Activated T-helper 2 cell treated with anti-CD3 and anti-CD28 coated beads, Interferon-gamma antibody, Interleukin-2, Interleukin-4, amounts not matched to agents 10 μg/mL and 5 μg/mL and 100 μg/mL, durations not matched to agents 14 hours and 24 hours and 36 hours (primary cell): ENCODE data around the gene PRKX. TPM values are rescaled to one million over a fixed set of nuclear protein-coding genes. Genes with fewer than 3 reads are reported as not detected.
A peak's percentile ranks its signal among the peaks of the same experiment; 100 is the strongest.
"Not testable (repeated sequence)": the region's sequence is repeated elsewhere in the genome, so short reads cannot be mapped to it uniquely, and the experiment has no call there.

Source experiments
- DNase-seq: peaks from one replicate; pipeline ENCODE4 v3.0.0; 2021; ENCODE audit warnings: low spot score
- H3K27ac Mint-ChIP-seq: one replicate; pipeline ENCODE4 v1.8.0; 2021; ENCODE audit warnings: mixed read lengths
- H3K27me3 Mint-ChIP-seq: one replicate; pipeline ENCODE4 v1.8.0; 2021; ENCODE audit warnings: low read depth, mixed read lengths
- H3K36me3 Mint-ChIP-seq: one replicate; pipeline ENCODE4 v1.8.0; 2021; ENCODE audit warnings: low read depth, mixed read lengths
- H3K4me1 Mint-ChIP-seq: one replicate; pipeline ENCODE4 v1.8.0; 2021; ENCODE audit warnings: low read depth, mixed read lengths
- H3K4me3 Mint-ChIP-seq: one replicate; pipeline ENCODE4 v1.8.0; 2021; ENCODE audit warnings: low read depth, mild to moderate bottlenecking, moderate library complexity, mixed read lengths
- H3K9me3 Mint-ChIP-seq: one replicate; pipeline ENCODE4 v1.8.0; 2021; ENCODE audit warnings: mixed read lengths
- intact Hi-C: fragments of 100-400 bp; cut with micrococcal nuclease; formaldehyde crosslinking; loops from one replicate; pipeline ENCODE4 v1.15.1; 2023
- total RNA-seq: library from RNA; stranded (reverse); gene quantifications from 2 replicates; pipeline ENCODE4 v1.2.3, GENCODE V29; 2022

Gene PRKX
- total RNA-seq, 1 donor from 2014 or later, result 116 TPM

GRCh38 chrX:3702095-3702494, 11.4 kb downstream of the PRKX start:
- H3K4me3 Mint-ChIP-seq, DNase-seq, H3K27me3 Mint-ChIP-seq, H3K9me3 Mint-ChIP-seq: not testable (repeated sequence)
- peaks cover 50% of the 10 kb centered on the region for H3K4me1 Mint-ChIP-seq
- intact Hi-C loops, result loop anchor here (5.0 kb wide), 1 partner anchor 35 kb away; no protein-coding TSS in a partner anchor
- peak overlapping the region; percentile 57 for H3K27ac Mint-ChIP-seq
- peaks cover 71% of the 10 kb centered on the region for H3K36me3 Mint-ChIP-seq

- Mint-ChIP-seq H3K4me3 (peak overlapping the region; percentile 42), H3K4me1 (peaks cover 44% of the 10 kb centered on the region), H3K36me3 (peaks cover 65% of the 10 kb centered on the region), H3K27ac (peak overlapping the region; percentile 63)
- intact Hi-C loops, result loop anchor here (5.0 kb wide), 1 partner anchor 36 kb away; no protein-coding TSS in a partner anchor
- H3K27me3 Mint-ChIP-seq, H3K9me3 Mint-ChIP-seq, DNase-seq: not testable (repeated sequence)
Measured at GRCh38 chrX:3701445-3701928, 12.0 kb downstream of the PRKX start.

GRCh38 chrX:3699821-3700381, 13.5 kb downstream of the PRKX start:
- H3K27ac Mint-ChIP-seq, result peak overlapping the region; percentile 84
- H3K4me3 Mint-ChIP-seq, result peak overlapping the region; percentile 77
- H3K27me3 Mint-ChIP-seq, result no peaks in the 10 kb centered on the region
- no peaks in the 10 kb centered on the region for H3K9me3 Mint-ChIP-seq
- peaks cover 62% of the 10 kb centered on the region for H3K36me3 Mint-ChIP-seq
- DNase-seq, result no peak
- peaks cover 53% of the 10 kb centered on the region for H3K4me1 Mint-ChIP-seq
- intact Hi-C loops, result loop anchor here (5.0 kb wide), 1 partner anchor 37 kb away; no protein-coding TSS in a partner anchor

DNA sequence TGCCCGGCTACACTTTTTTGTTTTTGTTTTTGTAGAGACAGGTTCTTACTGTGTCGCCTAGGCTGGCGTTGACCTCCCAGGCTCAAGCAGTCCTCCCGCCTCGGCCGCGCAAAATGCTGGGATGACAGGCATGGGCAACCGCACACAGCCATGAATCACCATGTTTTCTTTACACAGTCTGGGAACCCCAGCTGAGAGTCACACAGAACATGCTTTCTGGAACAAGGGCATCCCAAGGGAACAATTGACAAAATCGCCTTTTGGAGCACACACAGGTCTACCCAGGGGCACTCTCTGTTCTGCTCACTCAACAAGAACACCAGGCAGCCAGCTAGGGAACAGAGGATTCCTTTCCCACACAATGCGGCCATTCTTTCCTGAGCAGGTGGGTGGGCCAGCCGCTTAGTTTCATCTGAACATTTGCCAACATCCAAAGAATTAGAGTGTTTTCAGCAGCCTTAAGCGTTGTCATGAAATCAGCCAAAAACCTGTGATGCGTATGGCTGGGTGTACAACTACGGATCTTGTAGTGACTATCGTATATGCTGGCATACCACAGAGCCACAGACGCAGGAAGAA, 15.7 kb downstream of the PRKX start:
- no peak for DNase-seq
- intact Hi-C loops, result no loop called here
- Mint-ChIP-seq H3K4me1 (peaks cover 53% of the 10 kb centered on the region), H3K9me3 (no peaks in the 10 kb centered on the region), H3K4me3 (no peak overlapping the region), H3K27me3 (no peaks in the 10 kb centered on the region), H3K36me3 (peaks cover 52% of the 10 kb centered on the region), H3K27ac (peak overlapping the region; percentile 55)

GRCh38 chrX:3697220-3697684, 16.2 kb downstream of the PRKX start:
- Mint-ChIP-seq H3K27me3 (no peaks in the 10 kb centered on the region), H3K4me1 (peaks cover 52% of the 10 kb centered on the region), H3K27ac (peak overlapping the region; percentile 55), H3K9me3 (no peaks in the 10 kb centered on the region), H3K36me3 (peaks cover 51% of the 10 kb centered on the region), H3K4me3 (no peak overlapping the region)
- intact Hi-C loops, result no loop called here
- DNase-seq, result no peak

- H3K27ac Mint-ChIP-seq, result peak overlapping the region; percentile 56
- intact Hi-C loops, result no loop called here
- no peak for DNase-seq
- no peaks in the 10 kb centered on the region for H3K27me3 Mint-ChIP-seq
- peaks cover 45% of the 10 kb centered on the region for H3K36me3 Mint-ChIP-seq
- no peaks in the 10 kb centered on the region for H3K9me3 Mint-ChIP-seq
- H3K4me1 Mint-ChIP-seq, result peaks cover 43% of the 10 kb centered on the region
- H3K4me3 Mint-ChIP-seq, result no peak overlapping the region
Measured at GRCh38 chrX:3695536-3695935, 17.9 kb downstream of the PRKX start.

DNA sequence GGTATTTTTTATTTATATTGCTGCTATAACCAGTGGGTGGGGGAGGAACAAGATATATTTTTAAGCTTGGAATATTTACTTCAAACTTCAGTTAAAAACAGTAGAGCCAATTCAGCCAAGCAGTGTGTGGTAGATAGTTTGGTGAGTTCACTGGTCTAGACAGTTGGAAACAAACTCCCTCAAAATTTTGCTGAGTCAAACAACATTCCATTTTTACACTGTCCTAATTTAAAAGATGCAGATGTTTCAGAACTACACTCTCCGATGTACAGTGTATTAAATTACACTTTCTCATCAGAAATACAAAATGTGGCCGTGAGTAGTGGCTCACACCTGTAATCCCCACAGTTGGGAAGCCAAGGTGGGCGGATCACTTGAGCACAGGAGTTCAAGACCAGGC, 23.3 kb downstream of the PRKX start:
- Mint-ChIP-seq H3K9me3 (no peaks in the 10 kb centered on the region), H3K27me3 (no peaks in the 10 kb centered on the region), H3K27ac (no peak overlapping the region), H3K36me3 (peaks cover 19% of the 10 kb centered on the region), H3K4me1 (peaks cover 21% of the 10 kb centered on the region), H3K4me3 (no peak overlapping the region)
- no peak for DNase-seq
- intact Hi-C loops, result no loop called here

- H3K36me3 Mint-ChIP-seq, H3K9me3 Mint-ChIP-seq, H3K27ac Mint-ChIP-seq, H3K27me3 Mint-ChIP-seq, DNase-seq, H3K4me3 Mint-ChIP-seq, intact Hi-C loops: not testable (repeated sequence)
- peaks cover 15% of the 10 kb centered on the region for H3K4me1 Mint-ChIP-seq
Measured at GRCh38 chrX:3683236-3683635, 30.2 kb downstream of the PRKX start.

- H3K27ac Mint-ChIP-seq, result no peak overlapping the region
- peaks cover 19% of the 10 kb centered on the region for H3K36me3 Mint-ChIP-seq
- H3K9me3 Mint-ChIP-seq, result no peaks in the 10 kb centered on the region
- H3K27me3 Mint-ChIP-seq, result no peaks in the 10 kb centered on the region
- DNase-seq, result no peak
- intact Hi-C loops, result no loop called here
- H3K4me3 Mint-ChIP-seq, result no peak overlapping the region
- peaks cover 23% of the 10 kb centered on the region for H3K4me1 Mint-ChIP-seq
Measured at GRCh38 chrX:3680459-3680858, 33.0 kb downstream of the PRKX start.

- Mint-ChIP-seq H3K4me1 (peaks cover 19% of the 10 kb centered on the region), H3K27me3 (no peaks in the 10 kb centered on the region), H3K36me3 (peaks cover 22% of the 10 kb centered on the region), H3K27ac (no peak overlapping the region), H3K4me3 (no peak overlapping the region), H3K9me3 (no peaks in the 10 kb centered on the region)
- DNase-seq, result no peak
- intact Hi-C loops, result no loop called here
Measured at GRCh38 chrX:3679669-3680068, 33.8 kb downstream of the PRKX start.

DNA sequence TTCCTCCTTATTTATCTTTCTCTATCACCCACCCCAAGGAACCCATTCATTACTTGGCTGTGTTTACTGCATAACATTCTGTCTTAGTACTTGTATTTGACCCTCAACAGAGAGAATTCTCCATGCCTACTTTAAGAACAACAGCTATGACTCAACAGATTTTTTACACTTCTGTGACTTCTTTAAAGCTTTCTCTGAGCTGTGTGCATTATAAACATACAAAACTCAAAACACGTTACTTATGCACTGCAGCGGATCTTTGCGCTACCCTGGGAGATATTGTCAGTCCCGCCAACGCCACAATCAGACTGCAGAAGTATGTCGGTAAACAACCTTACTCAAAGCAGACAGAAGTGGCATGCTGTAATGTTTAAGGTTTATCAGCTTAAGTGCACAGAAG, 35.1 kb downstream of the PRKX start:
- Mint-ChIP-seq H3K4me3 (no peak overlapping the region), H3K27ac (no peak overlapping the region), H3K9me3 (no peaks in the 10 kb centered on the region), H3K27me3 (no peaks in the 10 kb centered on the region), H3K36me3 (peaks cover 34% of the 10 kb centered on the region), H3K4me1 (peaks cover 18% of the 10 kb centered on the region)
- DNase-seq, result no peak
- intact Hi-C loops, result no loop called here

DNA sequence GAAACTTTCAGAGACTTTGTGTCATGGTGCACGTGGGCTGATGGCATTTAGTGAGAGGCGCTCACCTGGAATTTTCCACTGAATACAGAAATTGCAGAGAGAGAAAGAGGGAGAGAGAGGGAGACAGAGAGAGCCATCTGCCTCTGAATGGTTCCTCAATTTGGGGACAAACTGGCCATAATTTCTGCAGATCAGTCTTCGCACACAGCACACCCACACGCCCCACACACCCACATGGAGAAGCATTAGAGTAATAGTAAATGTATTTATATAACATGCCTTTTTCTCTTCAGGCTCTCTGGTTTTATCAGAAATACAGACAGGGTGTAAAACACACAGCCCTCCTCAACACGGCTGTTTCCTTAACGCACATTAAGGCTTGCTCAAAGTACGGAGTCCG, 38.6 kb downstream of the PRKX start:
- no peaks in the 10 kb centered on the region for H3K9me3 Mint-ChIP-seq
- peaks cover 18% of the 10 kb centered on the region for H3K4me1 Mint-ChIP-seq
- no peaks in the 10 kb centered on the region for H3K27me3 Mint-ChIP-seq
- DNase-seq, result no peak
- peaks cover 49% of the 10 kb centered on the region for H3K36me3 Mint-ChIP-seq
- H3K4me3 Mint-ChIP-seq, result no peak overlapping the region
- intact Hi-C loops, result no loop called here
- peak overlapping the region; percentile 42 for H3K27ac Mint-ChIP-seq

DNA sequence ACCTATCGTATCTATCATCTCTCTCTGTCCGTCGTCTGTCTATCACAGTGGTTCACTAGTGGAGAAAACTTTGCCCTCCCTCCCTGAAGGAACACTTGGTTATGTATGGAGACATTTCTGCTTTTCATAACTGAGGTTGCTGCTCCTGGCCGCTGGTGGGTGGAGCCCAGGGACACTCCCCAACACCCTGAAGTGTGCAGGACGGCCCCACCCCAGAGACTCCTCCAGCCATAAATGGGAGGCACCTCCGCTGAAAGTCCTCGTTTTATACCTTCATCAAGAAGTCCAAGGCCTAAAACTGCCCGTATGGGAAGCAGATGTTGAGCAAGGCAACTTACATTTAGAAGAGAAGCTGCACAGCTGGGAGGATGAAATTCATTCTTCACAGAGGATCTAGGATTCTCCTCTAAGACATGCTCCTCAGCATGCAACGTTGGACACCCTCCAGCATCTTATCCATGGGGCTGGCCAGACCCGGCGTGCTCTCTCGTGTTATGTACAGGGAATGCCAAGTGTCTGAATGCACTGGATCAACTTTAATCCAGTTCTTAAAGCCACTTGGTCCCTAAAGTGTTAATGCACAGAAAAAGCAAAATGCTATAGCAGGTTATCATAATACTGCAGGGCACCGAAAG, 43.5 kb downstream of the PRKX start:
- Mint-ChIP-seq H3K4me1 (peaks cover 4% of the 10 kb centered on the region), H3K4me3 (no peak overlapping the region), H3K9me3 (no peaks in the 10 kb centered on the region), H3K27me3 (no peaks in the 10 kb centered on the region), H3K27ac (no peak overlapping the region), H3K36me3 (peaks cover 54% of the 10 kb centered on the region)
- intact Hi-C loops, result no loop called here
- no peak for DNase-seq
